Endothelial cell of umbilical vein (primary cell): Measurements from ENCODE around the gene PKHD1. TPM values are rescaled to one million over a fixed set of nuclear protein-coding genes. Genes with fewer than 3 reads are reported as not detected.

ENCODE experiments used
- BruUV-seq: library from RNA; stranded (reverse); fragments of 400-500 nt; replicated peaks from 2 replicates; lab custom pipeline; 2021; lab: Mats Ljungman, UMichigan
- CTCF ChIA-PET: fragments of 300-600, 350-600 bp; sonication (Branson Sonifier 250); formaldehyde crosslinking; loops from one replicate; lab custom pipeline; 2021; ENCODE audit warnings: antibody characterized with exemption, inconsistent platforms; lab: Charles Lee
- POLR2A ChIA-PET: fragments of 300-600, 350-600 bp; sonication (Branson Sonifier 250); formaldehyde crosslinking; loops from one replicate; lab custom pipeline; 2021; ENCODE audit warnings: antibody characterized with exemption, inconsistent platforms; lab: Charles Lee
- DNase-seq: peaks from one replicate; pipeline ENCODE4 v3.0.0-alpha.2; 2011; ENCODE audit warnings: low read depth, low spot score
- FAIRE-seq: peaks from 2 replicates; lab custom pipeline; 2011; peaks lifted over from hg19 to GRCh38; lab: Jason Lieb, UNC
- H2AFZ ChIP-seq: 2 replicates; pipeline ENCODE4 v1.6.0; 2012; ENCODE audit warnings: low read depth, low read length, control low read depth, inconsistent platforms
- H3K27ac ChIP-seq: 2 replicates; pipeline ENCODE4 v1.5.1; 2011; ENCODE audit warnings: low read depth, mild to moderate bottlenecking, control low read depth, low read length, moderate library complexity; ENCODE audit not compliant: insufficient read depth
- H3K27me3 ChIP-seq, 2 experiments: 2 replicates each; pipeline versions ENCODE4 v1.6.0 to v1.6.1; 2011; ENCODE audit warnings: low read length in 2 of 2, mixed read lengths in 1 of 2; ENCODE audit not compliant: control insufficient read depth in 2 of 2, insufficient read depth in 2 of 2
- H3K36me3 ChIP-seq, 2 experiments: 2 replicates in 1 of 2; 3 replicates in 1 of 2; pipeline ENCODE4 v1.5.1; 2011; ENCODE audit warnings: low read length in 2 of 2, mild to moderate bottlenecking in 1 of 2, moderate library complexity in 1 of 2; ENCODE audit not compliant: control insufficient read depth in 2 of 2, insufficient read depth in 2 of 2; ENCODE audit errors: extremely low read depth in 1 of 2
- H3K4me1 ChIP-seq: 3 replicates; pipeline ENCODE4 v1.5.1; 2011; ENCODE audit warnings: mild to moderate bottlenecking, low read length; ENCODE audit not compliant: control insufficient read depth, insufficient read depth; ENCODE audit errors: extremely low read depth
- H3K4me2 ChIP-seq: 2 replicates; pipeline ENCODE4 v1.6.1; 2011; ENCODE audit warnings: low read length, control low read depth, mixed read lengths; ENCODE audit not compliant: insufficient read depth
- H3K4me3 ChIP-seq, 3 experiments: fragments of 200-600 bp in 1 of 3; sonication (generic), shearing (Covaris generic) in 1 of 3; replicated peaks in 1 of 3; 2 replicates each; pipeline ENCODE4 v1.5.1; 2011 to 2016; ENCODE audit warnings: control low read depth in 3 of 3, low read length in 3 of 3, mild to moderate bottlenecking in 2 of 3, inconsistent platforms in 1 of 3, low read depth in 1 of 3, moderate library complexity in 1 of 3; ENCODE audit not compliant: insufficient read depth in 1 of 3
- H3K79me2 ChIP-seq: 2 replicates; pipeline ENCODE4 v1.6.0; 2012; ENCODE audit warnings: low read length, inconsistent platforms; ENCODE audit not compliant: control insufficient read depth, insufficient read depth
- H3K9ac ChIP-seq: replicated peaks from 2 replicates; pipeline ENCODE3; 2011; ENCODE audit warnings: low read length, control low read depth; ENCODE audit not compliant: insufficient read depth; ENCODE audit errors: extremely low read depth
- H3K9me1 ChIP-seq: replicated peaks from 3 replicates; pipeline ENCODE4 v1.6.0; 2011; ENCODE audit warnings: mild to moderate bottlenecking, low read length; ENCODE audit not compliant: control insufficient read depth, insufficient read depth; ENCODE audit errors: extremely low read depth
- H3K9me3 ChIP-seq: replicated peaks from 2 replicates; pipeline ENCODE4 v1.5.1; 2012; ENCODE audit warnings: low read length, inconsistent platforms; ENCODE audit not compliant: control insufficient read depth, insufficient read depth
- H4K20me1 ChIP-seq: replicated peaks from 2 replicates; pipeline ENCODE3; 2011; ENCODE audit warnings: mild to moderate bottlenecking, low read length; ENCODE audit not compliant: control insufficient read depth, insufficient read depth; ENCODE audit errors: extremely low read depth
- EZH2 ChIP-seq: IDR thresholded peaks from 2 replicates; pipeline ENCODE4 v1.6.1; 2012; ENCODE audit warnings: borderline replicate concordance, low read depth, mild to moderate bottlenecking, moderate library complexity, low read length, inconsistent platforms; ENCODE audit not compliant: severe bottlenecking
- FOS ChIP-seq: IDR thresholded peaks from 2 replicates; pipeline ENCODE4 v1.6.1; 2011; ENCODE audit warnings: mild to moderate bottlenecking, low read length, moderate library complexity, borderline replicate concordance; ENCODE audit not compliant: insufficient read depth
- GATA2 ChIP-seq: IDR thresholded peaks from 2 replicates; pipeline ENCODE4 v1.7.0; 2011; ENCODE audit warnings: low read depth, mild to moderate bottlenecking, moderate library complexity, mixed read lengths, low read length; ENCODE audit not compliant: insufficient read length, insufficient read depth
- JUN ChIP-seq: IDR thresholded peaks from 2 replicates; pipeline ENCODE4 v1.6.1; 2011; ENCODE audit warnings: borderline replicate concordance, low read depth; ENCODE audit not compliant: insufficient read length, insufficient read depth
- POLR2A ChIP-seq: IDR thresholded peaks from 2 replicates; pipeline ENCODE4 v1.6.1; 2012; ENCODE audit warnings: low read depth, mild to moderate bottlenecking, control low read depth, low read length
- POLR2AphosphoS5 ChIP-seq: IDR thresholded peaks from 2 replicates; pipeline ENCODE4 v1.6.1; 2012; ENCODE audit warnings: low read depth, mild to moderate bottlenecking, control low read depth, low read length, moderate library complexity; ENCODE audit not compliant: insufficient read depth
- dilution Hi-C: fragments of 300-500 bp; cut with MboI; formaldehyde crosslinking; loops from one replicate; pipeline ENCODE4 v1.15.0; 2019; ENCODE audit warnings: low sequenced_read_pairs; ENCODE audit not compliant: extremely low pct_ligation_motif_present
- intact Hi-C: fragments of 100-400 bp; cut with micrococcal nuclease; formaldehyde crosslinking; loops from one replicate; pipeline ENCODE4 v1.10.0; 2022
- polyA plus RNA-seq, 4 experiments: library from polyadenylated mRNA; depleted of rRNA in 3 of 4; stranded (reverse) in 3 of 4; unstranded in 1 of 4; fragments of >200 nt; gene quantifications; 2 replicates each; pipeline versions ENCODE4 v1.2.1 to v1.2.3, GENCODE V29; 2011 to 2012; ENCODE audit warnings: missing spikeins in 1 of 4
- total RNA-seq: library from RNA; stranded (reverse); gene quantifications from 2 replicates; pipeline ENCODE4 v1.2.3, GENCODE V29; 2021
- TF ChIP-seq, protein P1 (sequence below), 2 donors: IDR thresholded peaks; 1 replicate in 1 of 2; 2 replicates in 1 of 2; pipeline ENCODE4 v1.5.1; 2011; ENCODE audit warnings: low read length in 2 of 2, mild to moderate bottlenecking in 2 of 2, moderate library complexity in 2 of 2, control low read depth in 1 of 2, inconsistent platforms in 1 of 2, low read depth in 1 of 2; ENCODE audit not compliant: insufficient read depth in 1 of 2; ENCODE audit errors: extremely low read depth in 1 of 2
- TF ChIP-seq, protein P2 (sequence below): IDR thresholded peaks from 2 replicates; pipeline ENCODE4 v1.6.1; 2011; ENCODE audit not compliant: insufficient read depth, insufficient read length

PKHD1 gene
- total and polyA plus RNA-seq, 2 donors (not counting 3 experiments of a cell fraction or from before 2014, with no cell fraction given): not detected

DNA sequence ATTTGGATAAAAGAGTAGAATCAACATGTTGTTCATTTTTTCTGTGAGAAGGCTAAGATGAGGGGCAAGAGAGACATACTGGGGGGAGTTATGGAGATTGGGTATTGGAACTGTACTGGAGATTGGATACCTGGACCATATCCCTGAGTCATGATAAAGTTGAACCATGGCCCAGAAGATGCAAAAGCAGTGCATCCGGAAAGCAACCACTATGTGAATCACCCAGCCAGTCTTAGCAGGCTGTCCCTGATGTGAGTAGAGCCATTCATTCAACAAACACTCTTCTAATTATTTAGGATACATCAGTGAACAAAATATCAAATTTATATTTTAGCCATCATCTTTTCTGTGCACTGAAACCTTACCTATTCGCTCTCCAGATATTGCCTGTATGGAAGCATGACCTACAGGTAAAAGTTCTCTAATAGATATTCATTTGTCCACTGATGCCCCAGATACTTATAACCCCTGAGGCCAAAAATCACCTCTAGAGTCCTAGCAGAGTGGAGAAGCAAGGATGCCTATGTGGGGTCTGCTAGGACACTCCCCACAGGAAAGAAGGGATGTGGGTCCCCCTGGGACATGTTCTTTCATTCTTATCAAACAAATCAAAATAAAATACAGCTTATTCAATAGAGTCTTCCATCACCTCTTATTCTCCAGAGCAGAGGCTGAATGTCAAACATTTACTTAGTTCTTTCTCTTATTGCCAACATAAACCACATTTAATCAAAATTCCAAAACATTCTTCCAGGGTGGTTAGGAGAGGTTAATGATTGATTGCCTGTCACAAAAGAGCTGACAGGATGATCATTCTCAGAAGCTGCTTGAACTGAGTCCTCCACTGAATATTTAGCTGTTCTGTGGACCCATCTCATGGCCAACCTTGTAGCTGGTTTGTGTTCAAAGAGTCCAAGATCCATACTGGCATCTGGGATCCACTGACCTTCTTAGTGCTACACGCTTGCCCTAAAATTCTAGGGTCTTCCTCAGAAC lies 37.0 kb upstream of the PKHD1 start:
- dilution Hi-C loops: no loop called here
- ChIA-PET CTCF (no interaction called here), POLR2A (no interaction called here)
- FAIRE-seq (no peak), DNase-seq (no peak)
- H3K9me3 ChIP-seq: no peaks in the 10 kb centered on the region
- intact Hi-C loops: no loop called here
- BruUV-seq: no TSS peak
- no peaks in the 10 kb centered on the region for H3K9me1 ChIP-seq
- H3K9ac ChIP-seq: no peak overlapping the region
- no peak overlapping the region for H3K4me3 ChIP-seq
- no peak overlapping the region for H3K4me2 ChIP-seq
- H2AFZ ChIP-seq: no peak overlapping the region
- H3K36me3 ChIP-seq: no peaks in the 10 kb centered on the region
- no peak overlapping the region for H3K27ac ChIP-seq
- peaks cover 0 to under 1% of the 10 kb centered on the region in 2 experiments for H3K27me3 ChIP-seq
- H3K79me2 ChIP-seq: no peaks in the 10 kb centered on the region
- no peaks in the 10 kb centered on the region for H3K4me1 ChIP-seq
- no peaks in the 10 kb centered on the region for H4K20me1 ChIP-seq
- TF ChIP-seq JUN (no peak), GATA2 (no peak), EZH2 (no peak), POLR2A (no peak), POLR2AphosphoS5 (no peak), FOS (no peak)
- TF ChIP-seq, protein P1, sequence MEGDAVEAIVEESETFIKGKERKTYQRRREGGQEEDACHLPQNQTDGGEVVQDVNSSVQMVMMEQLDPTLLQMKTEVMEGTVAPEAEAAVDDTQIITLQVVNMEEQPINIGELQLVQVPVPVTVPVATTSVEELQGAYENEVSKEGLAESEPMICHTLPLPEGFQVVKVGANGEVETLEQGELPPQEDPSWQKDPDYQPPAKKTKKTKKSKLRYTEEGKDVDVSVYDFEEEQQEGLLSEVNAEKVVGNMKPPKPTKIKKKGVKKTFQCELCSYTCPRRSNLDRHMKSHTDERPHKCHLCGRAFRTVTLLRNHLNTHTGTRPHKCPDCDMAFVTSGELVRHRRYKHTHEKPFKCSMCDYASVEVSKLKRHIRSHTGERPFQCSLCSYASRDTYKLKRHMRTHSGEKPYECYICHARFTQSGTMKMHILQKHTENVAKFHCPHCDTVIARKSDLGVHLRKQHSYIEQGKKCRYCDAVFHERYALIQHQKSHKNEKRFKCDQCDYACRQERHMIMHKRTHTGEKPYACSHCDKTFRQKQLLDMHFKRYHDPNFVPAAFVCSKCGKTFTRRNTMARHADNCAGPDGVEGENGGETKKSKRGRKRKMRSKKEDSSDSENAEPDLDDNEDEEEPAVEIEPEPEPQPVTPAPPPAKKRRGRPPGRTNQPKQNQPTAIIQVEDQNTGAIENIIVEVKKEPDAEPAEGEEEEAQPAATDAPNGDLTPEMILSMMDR (IDR thresholded peaks at IDR 0.05; ENCODE audit: extremely low read depth in 1 of 2, insufficient read depth in 1 of 2, low read depth in 1 of 2, low read length in 2 of 2): no peak
- TF ChIP-seq, protein P2, sequence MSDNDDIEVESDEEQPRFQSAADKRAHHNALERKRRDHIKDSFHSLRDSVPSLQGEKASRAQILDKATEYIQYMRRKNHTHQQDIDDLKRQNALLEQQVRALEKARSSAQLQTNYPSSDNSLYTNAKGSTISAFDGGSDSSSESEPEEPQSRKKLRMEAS: no peak
